NCI-H345 (cell line): ENCODE data around the gene ANAPC2.

Experiments used
- DNase-seq: peaks from one replicate; lab custom pipeline; 2025; lab: John Stamatoyannopoulos, UW

ANAPC2 gene

GRCh38 chr9:137192859-137193258, 4.5 kb upstream of the ANAPC2 start:
- DNase-seq = no peak

GRCh38 chr9:137192448-137192780, 4.1 kb upstream of the ANAPC2 start:
- DNase-seq = no peak

GRCh38 chr9:137191691-137192447, 3.5 kb upstream of the ANAPC2 start:
- no peak for DNase-seq

- no peak for DNase-seq
Measured at GRCh38 chr9:137191245-137191644, 2.9 kb upstream of the ANAPC2 start.

GRCh38 chr9:137190315-137190856, 2.0 kb upstream of the ANAPC2 start:
- no peak for DNase-seq

- DNase-seq = no peak
Measured at GRCh38 chr9:137189297-137190295, 1.2 kb upstream of the ANAPC2 start.

GRCh38 chr9:137188086-137188489, 272 bp downstream of the ANAPC2 start:
- DNase-seq = no peak

GRCh38 chr9:137187386-137187785, 974 bp downstream of the ANAPC2 start:
- no peak for DNase-seq

- no peak for DNase-seq
Measured at GRCh38 chr9:137186385-137186784, 2.0 kb downstream of the ANAPC2 start.

GRCh38 chr9:137185921-137186320, 2.4 kb downstream of the ANAPC2 start:
- no peak for DNase-seq

GRCh38 chr9:137184881-137185660, 3.3 kb downstream of the ANAPC2 start:
- DNase-seq = no peak

- no peak for DNase-seq
Measured at GRCh38 chr9:137183980-137184595, 4.3 kb downstream of the ANAPC2 start.

GRCh38 chr9:137182836-137183235, 5.5 kb downstream of the ANAPC2 start:
- no peak for DNase-seq

GRCh38 chr9:137181680-137182079, 6.7 kb downstream of the ANAPC2 start:
- DNase-seq = no peak

GRCh38 chr9:137180491-137180890, 7.9 kb downstream of the ANAPC2 start:
- no peak for DNase-seq

- no peak for DNase-seq
Measured at GRCh38 chr9:137179761-137180160, 8.6 kb downstream of the ANAPC2 start.

GRCh38 chr9:137178939-137179630, 9.3 kb downstream of the ANAPC2 start:
- DNase-seq = no peak

- no peak for DNase-seq
Measured at GRCh38 chr9:137178201-137178938, 10.0 kb downstream of the ANAPC2 start.

GRCh38 chr9:137176302-137177182, 11.8 kb downstream of the ANAPC2 start:
- DNase-seq = no peak
